K562 (cell line): ENCODE results near the gene ABHD16B. TPM values are rescaled to one million over a fixed set of nuclear protein-coding genes. Genes with fewer than 3 reads are reported as not detected.

ENCODE experiments used
- ATAC-seq: fragments of 200-7000 bp; cut with Tn5 transposase; 3 replicates; pipeline ENCODE4 v1.9.1; 2020; ENCODE audit warnings: moderate library complexity
- BruUV-seq: library from RNA; stranded (reverse); fragments of 400-500 nt; replicated peaks from 2 replicates; lab custom pipeline; 2021; lab: Mats Ljungman, UMichigan
- CTCF ChIA-PET: fragments of 300-600 bp; formaldehyde crosslinking; extraction: SDS; loops from one replicate; lab custom pipeline; 2021; ENCODE audit warnings: low intra/inter-chr PET ratio; lab: Yijun Ruan, JAX
- POLR2A ChIA-PET: fragments of 300-600, 350-650 bp; sonication (Branson Sonifier 250); formaldehyde crosslinking; extraction: SDS; loops from one replicate; lab custom pipeline; 2021; ENCODE audit warnings: antibody characterized with exemption, inconsistent platforms; lab: Yijun Ruan, JAX
- DNase-seq, 4 experiments: peaks; one replicate each; pipeline versions ENCODE4 v3.0.0 to v3.0.0-alpha.2; 2011 to 2018; ENCODE audit warnings: low spot score in 3 of 4, mixed read lengths in 3 of 4; ENCODE audit errors: extremely low read depth in 1 of 4
- FAIRE-seq: peaks from 2 replicates; lab custom pipeline; 2011; peaks lifted over from hg19 to GRCh38; lab: Jason Lieb, UNC
- H2AFZ ChIP-seq: 2 replicates; pipeline ENCODE4 v1.6.0; 2011; ENCODE audit warnings: low read depth, low read length, control low read depth, inconsistent platforms
- H3K27ac ChIP-seq: fragments of 200-600 bp; 3 replicates; pipeline ENCODE4 v1.8.0; 2011; ENCODE audit warnings: low read depth, mild to moderate bottlenecking, control low read depth, inconsistent platforms, low read length, moderate library complexity, mixed read lengths; ENCODE audit errors: extremely low read depth
- H3K27me3 ChIP-seq, 2 experiments: fragments of 300-600 bp in 1 of 2; 2 replicates in 1 of 2; 3 replicates in 1 of 2; pipeline versions ENCODE4 v1.6.0 to v1.8.0; 2011; ENCODE audit warnings: inconsistent platforms in 2 of 2, low read length in 2 of 2, mild to moderate bottlenecking in 1 of 2, mixed read lengths in 1 of 2, moderate library complexity in 1 of 2; ENCODE audit not compliant: control insufficient read depth in 2 of 2, insufficient read depth in 2 of 2
- H3K36me3 ChIP-seq: fragments of 300-600 bp; 3 replicates; pipeline ENCODE4 v1.8.0; 2011; ENCODE audit warnings: mild to moderate bottlenecking, low read length, inconsistent platforms; ENCODE audit not compliant: control insufficient read depth, insufficient read depth
- H3K4me1 ChIP-seq, 2 experiments: fragments of 200-600 bp in 1 of 2; replicated peaks in 1 of 2; 2 replicates in 1 of 2; 3 replicates in 1 of 2; pipeline versions ENCODE4 v1.5.1 to v1.8.0; 2011; ENCODE audit warnings: inconsistent platforms in 2 of 2, low read length in 2 of 2, mild to moderate bottlenecking in 1 of 2, mixed read lengths in 1 of 2, moderate library complexity in 1 of 2; ENCODE audit not compliant: control insufficient read depth in 2 of 2, insufficient read depth in 2 of 2
- H3K4me2 ChIP-seq: 2 replicates; pipeline ENCODE4 v1.6.1; 2011; ENCODE audit warnings: low read length, control low read depth, inconsistent platforms, mixed read lengths; ENCODE audit not compliant: insufficient read depth
- H3K4me3 ChIP-seq: fragments of 200-600 bp; sonication (generic), shearing (Covaris generic); 2 replicates; pipeline ENCODE4 v1.5.1; 2016; ENCODE audit warnings: control low read depth, inconsistent platforms
- H3K79me2 ChIP-seq: fragments of 200-600 bp; 3 replicates; pipeline ENCODE4 v1.8.0; 2011; ENCODE audit warnings: low read length, inconsistent platforms; ENCODE audit not compliant: control insufficient read depth, insufficient read depth
- H3K9ac ChIP-seq, 2 experiments: 2 replicates each; pipeline versions ENCODE4 v1.6.0 to v1.6.1; 2011; ENCODE audit warnings: low read depth in 2 of 2, low read length in 2 of 2, control low read depth in 1 of 2, inconsistent platforms in 1 of 2, mild to moderate bottlenecking in 1 of 2, mixed read lengths in 1 of 2; ENCODE audit not compliant: insufficient read depth in 1 of 2
- H3K9me1 ChIP-seq: one replicate; pipeline ENCODE4 v1.6.0; 2011; ENCODE audit warnings: inconsistent platforms, mild to moderate bottlenecking, low read length, moderate library complexity; ENCODE audit not compliant: control insufficient read depth, insufficient read depth
- H3K9me3 ChIP-seq: replicated peaks from 2 replicates; pipeline ENCODE4 v1.5.1; 2011; ENCODE audit warnings: low read depth, low read length, inconsistent platforms; ENCODE audit not compliant: control insufficient read depth, insufficient read depth
- H4K20me1 ChIP-seq: replicated peaks from 2 replicates; pipeline ENCODE4 v1.6.1; 2011; ENCODE audit warnings: low read length, inconsistent platforms, mixed read lengths; ENCODE audit not compliant: control insufficient read depth, insufficient read depth
- ARID1B ChIP-seq: fragments of 450-650 bp; IDR thresholded peaks from 2 replicates; pipeline ENCODE4 v1.6.1; 2016; ENCODE audit warnings: antibody characterized with exemption, mild to moderate bottlenecking, inconsistent platforms
- CEBPB ChIP-seq: fragments of 450-650 bp; IDR thresholded peaks from 2 replicates; pipeline ENCODE4 v1.6.1; 2016; ENCODE audit warnings: missing genetic modification characterization, missing compliant biosample characterization
- WGBS: fragments of 100-300 bp; shearing (Covaris generic); methylation state at CpG from one replicate; pipeline ENCODE4 v1.1.6; 2016; ENCODE audit warnings: low coverage, mixed read lengths; ENCODE audit not compliant: insufficient coverage; ENCODE audit errors: missing lambda C conversion rate; 5-methylcytosine and 5-hydroxymethylcytosine counted together
- in situ Hi-C: fragments of 300-500 bp; cut with MboI; formaldehyde crosslinking; loops from 4 replicates; pipeline ENCODE4 v1.15.0; 2018; ENCODE audit warnings: inconsistent platforms, mixed read lengths
- intact Hi-C: fragments of 100-400 bp; cut with micrococcal nuclease; formaldehyde crosslinking; loops from 2 replicates; pipeline ENCODE4 v1.14.2; 2022
- polyA plus RNA-seq, 8 experiments: library from polyadenylated mRNA; depleted of rRNA in 4 of 8; stranded (reverse) in 5 of 8; unstranded in 3 of 8; fragments of >200 nt; fragmentation: Nextera tagmentation in 2 of 8; fragmentation: Illumina TruSeq in 1 of 8; extraction: Ambion mirVana in 2 of 8; extraction: Trizol in 1 of 8; gene quantifications; 2 replicates each; pipeline versions ENCODE4 v1.2.1 to v1.2.3, GENCODE V29; 2011 to 2014; ENCODE audit warnings: inconsistent platforms in 1 of 8, missing spikeins in 1 of 8
- total RNA-seq, 7 experiments: library from RNA; depleted of rRNA in 6 of 7; stranded (reverse); fragments of >200 nt in 6 of 7; fragmentation: Illumina TruSeq in 2 of 7; extraction: Trizol in 2 of 7; gene quantifications; 2 replicates each; pipeline versions ENCODE4 v1.2.1 to v1.2.3, GENCODE V29; 2011 to 2021; ENCODE audit warnings: low replicate concordance in 1 of 7
- TF ChIP-seq, protein P1 (sequence below), 2 experiments: IDR thresholded peaks in 1 of 2; conservative IDR thresholded peaks in 1 of 2; 2 replicates each; pipeline ENCODE4 v1.6.1; 2016; ENCODE audit warnings: low read depth in 2 of 2, mild to moderate bottlenecking in 1 of 2, missing compliant biosample characterization in 1 of 2, missing genetic modification characterization in 1 of 2, moderate library complexity in 1 of 2

The ABHD16B gene
- total and polyA plus RNA-seq, 9 of the 15 experiments (the other 6 are each of a cell fraction or from before 2014, with no cell fraction given): not detected

DNA sequence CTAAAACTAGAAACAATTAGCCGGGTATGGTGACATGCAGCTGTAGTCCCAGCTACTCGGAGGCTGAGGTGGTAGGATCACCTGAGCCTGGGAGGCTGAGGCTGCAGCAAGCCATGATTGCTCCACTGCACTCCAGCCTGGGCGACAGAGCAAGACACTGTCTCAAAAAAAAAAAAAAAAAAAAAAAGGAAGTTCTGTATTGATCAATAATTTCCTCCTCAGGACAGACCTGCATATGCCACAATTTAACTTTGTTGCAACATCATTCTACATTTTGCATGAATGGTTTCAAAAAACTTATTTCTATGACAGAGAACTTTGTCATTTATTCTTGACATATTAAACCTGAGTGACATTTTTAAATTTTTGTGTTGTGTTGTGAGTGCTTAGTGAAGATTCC, 39.1 kb downstream of the ABHD16B start:
- Histone ChIP-seq H3K4me3 (no peak overlapping the region), H3K4me1 (peaks cover 23 to 43% of the 10 kb centered on the region in 2 experiments), H3K79me2 (peaks cover 87% of the 10 kb centered on the region), H3K9me3 (no peaks in the 10 kb centered on the region), H3K9ac (0 out of 4 replicates have a peak overlapping the region, but pooled peaks of 1 of the 2 experiments have one; percentile 7), H3K36me3 (peaks cover 34% of the 10 kb centered on the region; the same call in 2 of the 3 replicates), H3K27me3 (no peaks in the 10 kb centered on the region), H3K9me1 (no peaks in the 10 kb centered on the region), H3K4me2 (no peak overlapping the region), H3K27ac (no peak overlapping the region), H2AFZ (no peak overlapping the region), H4K20me1 (peaks cover 27% of the 10 kb centered on the region)
- no peak for ATAC-seq
- DNase-seq: no peak
- 0 out of 2 replicates have a peak, but pooled peaks have one; percentile 9 for TF ChIP-seq CEBPB (tag)
- no peak for TF ChIP-seq ARID1B
- TF ChIP-seq, protein P1, sequence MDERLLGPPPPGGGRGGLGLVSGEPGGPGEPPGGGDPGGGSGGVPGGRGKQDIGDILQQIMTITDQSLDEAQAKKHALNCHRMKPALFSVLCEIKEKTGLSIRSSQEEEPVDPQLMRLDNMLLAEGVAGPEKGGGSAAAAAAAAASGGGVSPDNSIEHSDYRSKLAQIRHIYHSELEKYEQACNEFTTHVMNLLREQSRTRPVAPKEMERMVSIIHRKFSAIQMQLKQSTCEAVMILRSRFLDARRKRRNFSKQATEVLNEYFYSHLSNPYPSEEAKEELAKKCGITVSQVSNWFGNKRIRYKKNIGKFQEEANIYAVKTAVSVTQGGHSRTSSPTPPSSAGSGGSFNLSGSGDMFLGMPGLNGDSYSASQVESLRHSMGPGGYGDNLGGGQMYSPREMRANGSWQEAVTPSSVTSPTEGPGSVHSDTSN (CRISPR knock-in tag; IDR thresholded peaks at IDR 0.05; ENCODE audit: low read depth): no peak
- TF ChIP-seq, protein P1 (tag; conservative IDR thresholded peaks at IDR 0.05; ENCODE audit: low read depth): no peak
- ChIA-PET CTCF (no interaction called here), POLR2A (no interaction called here)
- BruUV-seq: no TSS peak
- intact Hi-C loops: no loop called here
- FAIRE-seq: no peak
- WGBS: 88% methylated on average over 3 of the region's 3 CpGs
- in situ Hi-C loops: no loop called here
